Tibial nerve (tissue), 4 donors: ENCODE data around the gene PTPRD. TPM values are rescaled to one million over a fixed set of nuclear protein-coding genes. Genes with fewer than 3 reads are reported as not detected.

ENCODE experiments used
- DNase-seq, 2 donors: peaks; one replicate each; pipeline ENCODE4 v3.0.0-alpha.2; 2019; ENCODE audit warnings: low spot score in 2 of 2
- H3K27ac ChIP-seq, 4 donors: fragments of 200-600 bp; sonication (generic) in 3 of 4; one replicate each; pipeline ENCODE4 v1.5.1; 2017 to 2019; ENCODE audit warnings: mild to moderate bottlenecking in 1 of 4
- H3K27me3 ChIP-seq, 2 donors: fragments of 200-600 bp; sonication (generic) in 1 of 2; one replicate each; pipeline versions ENCODE4 v1.5.1 to v1.6.0; 2017 to 2019
- H3K36me3 ChIP-seq, 3 donors: fragments of 200-600 bp; sonication (generic); one replicate each; pipeline ENCODE4 v1.5.1; 2018 to 2019
- H3K4me1 ChIP-seq, 4 donors: fragments of 200-600 bp; sonication (generic) in 3 of 4; one replicate each; pipeline ENCODE4 v1.5.1; 2017 to 2019
- H3K4me3 ChIP-seq, 4 donors: fragments of 200-600 bp; sonication (generic) in 3 of 4; one replicate each; pipeline ENCODE4 v1.5.1; 2017 to 2019; ENCODE audit warnings: mild to moderate bottlenecking in 1 of 4, moderate library complexity in 1 of 4
- H3K9me3 ChIP-seq, 4 donors: fragments of 200-600 bp; sonication (generic) in 3 of 4; one replicate each; pipeline ENCODE4 v1.5.1; 2017 to 2019
- EP300 ChIP-seq, 2 donors: sonication (generic); formaldehyde crosslinking; IDR thresholded peaks; one replicate each; pipeline ENCODE4 v1.6.1; 2017; ENCODE audit warnings: antibody characterized with exemption in 2 of 2, mild to moderate bottlenecking in 1 of 2
- POLR2A ChIP-seq, 2 donors: fragments of 450-650 bp; IDR thresholded peaks; one replicate each; pipeline ENCODE4 v1.6.1; 2017; ENCODE audit warnings: antibody characterized with exemption in 2 of 2, mild to moderate bottlenecking in 2 of 2, moderate library complexity in 2 of 2
- WGBS, 2 donors: methylation state at CpG; one replicate each; pipeline ENCODE4 v1.1.5; 2018; 5-methylcytosine and 5-hydroxymethylcytosine counted together
- total RNA-seq, 4 donors: library from RNA; depleted of rRNA; stranded (reverse); fragments of >200 nt; gene quantifications; one replicate each; pipeline ENCODE4 v1.1.0, GENCODE V29; 2016
- TF ChIP-seq, protein P1 (sequence below), 5 experiments: fragments of 200-600 bp in 3 of 5; fragments of 450-650 bp in 2 of 5; sonication (generic) in 3 of 5; IDR thresholded peaks; one replicate each; pipeline ENCODE4 v1.5.1; 2016 to 2019; ENCODE audit warnings: antibody characterized with exemption in 5 of 5, mild to moderate bottlenecking in 3 of 5, moderate library complexity in 2 of 5

Gene PTPRD
- total RNA-seq, 4 donors from 2014 or later = 1.7 to 13.2 (median 5.1) TPM

GRCh38 chr9:10253341-10253740 is 359.5 kb downstream of the PTPRD start:
- Histone ChIP-seq H3K4me3 (no peak overlapping the region), H3K27ac (no peak overlapping the region), H3K4me1 (no peaks in the 10 kb centered on the region), H3K27me3 (no peaks in the 10 kb centered on the region), H3K36me3 (no peaks in the 10 kb centered on the region), H3K9me3 (no peaks in the 10 kb centered on the region)
- no peak for DNase-seq
- TF ChIP-seq EP300 (IDR thresholded peaks at IDR 0.05) = no peak
- TF ChIP-seq POLR2A (IDR thresholded peaks at IDR 0.05) = no peak
- TF ChIP-seq, protein P1, sequence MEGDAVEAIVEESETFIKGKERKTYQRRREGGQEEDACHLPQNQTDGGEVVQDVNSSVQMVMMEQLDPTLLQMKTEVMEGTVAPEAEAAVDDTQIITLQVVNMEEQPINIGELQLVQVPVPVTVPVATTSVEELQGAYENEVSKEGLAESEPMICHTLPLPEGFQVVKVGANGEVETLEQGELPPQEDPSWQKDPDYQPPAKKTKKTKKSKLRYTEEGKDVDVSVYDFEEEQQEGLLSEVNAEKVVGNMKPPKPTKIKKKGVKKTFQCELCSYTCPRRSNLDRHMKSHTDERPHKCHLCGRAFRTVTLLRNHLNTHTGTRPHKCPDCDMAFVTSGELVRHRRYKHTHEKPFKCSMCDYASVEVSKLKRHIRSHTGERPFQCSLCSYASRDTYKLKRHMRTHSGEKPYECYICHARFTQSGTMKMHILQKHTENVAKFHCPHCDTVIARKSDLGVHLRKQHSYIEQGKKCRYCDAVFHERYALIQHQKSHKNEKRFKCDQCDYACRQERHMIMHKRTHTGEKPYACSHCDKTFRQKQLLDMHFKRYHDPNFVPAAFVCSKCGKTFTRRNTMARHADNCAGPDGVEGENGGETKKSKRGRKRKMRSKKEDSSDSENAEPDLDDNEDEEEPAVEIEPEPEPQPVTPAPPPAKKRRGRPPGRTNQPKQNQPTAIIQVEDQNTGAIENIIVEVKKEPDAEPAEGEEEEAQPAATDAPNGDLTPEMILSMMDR (IDR thresholded peaks at IDR 0.05) = no peak
- WGBS, 2 donors = 90 to 94% methylated on average over 4 of the region's 4 CpGs

GRCh38 chr9:10252174-10252573 is 360.6 kb downstream of the PTPRD start:
- no peaks in the 10 kb centered on the region for H3K9me3 ChIP-seq
- no peak overlapping the region for H3K27ac ChIP-seq
- no peaks in the 10 kb centered on the region for H3K27me3 ChIP-seq
- H3K4me1 ChIP-seq = no peaks in the 10 kb centered on the region
- 82 to 91% methylated on average over 2 of the region's 2 CpGs for WGBS, 2 donors
- H3K36me3 ChIP-seq = no peaks in the 10 kb centered on the region
- no peak overlapping the region for H3K4me3 ChIP-seq
- TF ChIP-seq EP300 (IDR thresholded peaks at IDR 0.05) (no peak), POLR2A (IDR thresholded peaks at IDR 0.05) (no peak)
- TF ChIP-seq, protein P1 (IDR thresholded peaks at IDR 0.05) = no peak
- no peak for DNase-seq

DNA sequence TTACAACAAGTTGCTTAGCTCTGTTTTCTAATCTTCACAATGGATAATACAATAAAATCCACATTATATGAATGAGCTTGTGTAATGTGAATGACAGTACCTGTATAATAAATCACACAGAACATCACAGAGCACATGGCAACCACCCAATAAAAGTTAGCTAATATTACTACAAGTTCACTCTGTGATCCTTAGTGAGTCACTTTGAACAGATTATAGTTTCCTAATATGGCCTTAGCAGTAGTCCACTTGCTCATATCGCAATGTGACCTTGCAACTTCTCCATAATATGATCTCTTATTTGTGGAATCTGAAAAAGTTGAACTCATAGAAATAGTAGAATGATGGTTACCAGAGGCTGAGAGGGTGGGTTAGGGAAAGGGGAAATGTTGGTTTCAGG is 361.3 kb downstream of the PTPRD start:
- TF ChIP-seq EP300 (IDR thresholded peaks at IDR 0.05) (no peak), POLR2A (IDR thresholded peaks at IDR 0.05) (no peak)
- TF ChIP-seq, protein P1 (IDR thresholded peaks at IDR 0.05) = no peak
- Histone ChIP-seq H3K4me1 (no peaks in the 10 kb centered on the region), H3K27me3 (no peaks in the 10 kb centered on the region), H3K9me3 (no peaks in the 10 kb centered on the region), H3K36me3 (no peaks in the 10 kb centered on the region), H3K4me3 (no peak overlapping the region), H3K27ac (no peak overlapping the region)
- DNase-seq = no peak
- WGBS, 2 donors = 78 to 79% methylated on average over 1 of the region's 1 CpG

GRCh38 chr9:10250219-10250618 is 362.6 kb downstream of the PTPRD start:
- DNase-seq = no peak
- 55 to 59% methylated on average over 1 of the region's 1 CpG for WGBS, 2 donors
- Histone ChIP-seq H3K4me3 (no peak overlapping the region), H3K27ac (no peak overlapping the region), H3K36me3 (no peaks in the 10 kb centered on the region), H3K4me1 (no peaks in the 10 kb centered on the region), H3K27me3 (no peaks in the 10 kb centered on the region), H3K9me3 (no peaks in the 10 kb centered on the region)
- no peak for TF ChIP-seq POLR2A (IDR thresholded peaks at IDR 0.05)
- TF ChIP-seq, protein P1 (IDR thresholded peaks at IDR 0.05) = no peak
- no peak for TF ChIP-seq EP300 (IDR thresholded peaks at IDR 0.05)

- H3K9me3 ChIP-seq = no peaks in the 10 kb centered on the region
- 90 to 93% methylated on average over 1 of the region's 1 CpG for WGBS, 2 donors
- no peak overlapping the region for H3K4me3 ChIP-seq
- no peaks in the 10 kb centered on the region for H3K4me1 ChIP-seq
- TF ChIP-seq EP300 (IDR thresholded peaks at IDR 0.05) (no peak), POLR2A (IDR thresholded peaks at IDR 0.05) (no peak)
- TF ChIP-seq, protein P1 (IDR thresholded peaks at IDR 0.05) = no peak
- DNase-seq = no peak
- no peak overlapping the region for H3K27ac ChIP-seq
- no peaks in the 10 kb centered on the region for H3K27me3 ChIP-seq
- no peaks in the 10 kb centered on the region for H3K36me3 ChIP-seq
Measured at GRCh38 chr9:10248890-10249289, 363.9 kb downstream of the PTPRD start.
